HG03439 (cell line): ENCODE data around the gene CTBS.
A peak's percentile ranks its signal among the peaks of the same experiment; 100 is the strongest.
"Not testable (repeated sequence)": the region's sequence is repeated elsewhere in the genome, so short reads cannot be mapped to it uniquely, and the experiment has no call there.

Experiments
- ATAC-seq: cut with Tn5 transposase; IDR thresholded peaks from one replicate; pipeline ENCODE4 v1.9.1; 2021; ENCODE audit warnings: mild to moderate bottlenecking, moderate library complexity; ENCODE audit not compliant: unreplicated experiment

CTBS gene

GRCh38 chr1:84573967-84574842, at the start of gene CTBS:
CTBS (minus strand) TSS chr1:84574440; CDS start chr1:84574415, 25 bp downstream.
- ATAC-seq, result peak; percentile 88

DNA sequence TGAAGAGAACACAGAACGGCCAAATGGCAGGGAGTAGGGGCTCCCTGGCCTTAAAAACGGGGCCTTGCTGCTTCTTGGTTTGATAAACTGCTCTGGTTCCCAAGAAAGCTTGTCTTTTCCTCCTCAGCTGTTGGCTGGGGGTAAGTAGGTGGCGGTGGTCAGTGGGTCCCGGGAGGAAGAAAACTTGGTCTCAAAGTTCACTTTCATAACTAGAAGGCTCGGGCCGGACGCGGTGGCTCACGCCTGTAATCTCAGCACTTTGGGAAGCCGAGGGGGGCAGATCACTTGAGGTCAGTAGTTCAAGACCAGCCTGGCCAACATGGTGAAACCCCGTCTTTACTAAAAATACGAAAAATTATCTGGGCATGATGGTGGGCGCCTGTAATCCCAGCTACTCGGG, 47.3 kb upstream of the CTBS start:
- ATAC-seq, result no peak

DNA sequence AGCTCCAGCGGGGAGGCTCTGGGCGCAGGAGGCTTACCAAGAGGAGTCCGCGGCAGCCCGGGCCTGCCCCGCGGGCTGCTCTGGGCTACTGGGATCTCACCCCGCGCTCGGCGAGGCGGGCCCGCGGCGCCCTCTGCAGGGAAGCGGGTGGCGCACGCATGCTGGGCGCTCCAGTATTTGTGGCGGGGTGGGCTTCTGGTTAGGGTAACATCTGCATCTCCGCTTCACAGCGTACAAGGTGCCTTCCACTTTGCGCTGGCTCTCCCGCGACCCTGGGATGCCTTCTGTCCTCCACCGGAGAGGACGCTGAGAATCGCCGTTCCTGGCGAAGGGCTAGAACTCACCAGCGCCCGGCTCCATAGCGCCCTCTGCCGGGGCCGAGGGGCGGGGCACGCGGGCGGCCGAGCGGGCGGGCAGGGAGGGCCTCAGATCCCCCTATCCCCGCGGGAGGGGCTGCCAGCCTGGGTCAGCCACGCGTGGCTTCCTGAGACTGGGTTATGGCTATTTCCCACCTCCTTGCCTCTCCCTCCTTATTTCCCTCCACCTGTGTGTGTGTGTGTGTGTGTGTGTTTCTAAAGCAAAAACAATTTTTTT, 46.6 kb upstream of the CTBS start:
- ATAC-seq, result peak; percentile 97

DNA sequence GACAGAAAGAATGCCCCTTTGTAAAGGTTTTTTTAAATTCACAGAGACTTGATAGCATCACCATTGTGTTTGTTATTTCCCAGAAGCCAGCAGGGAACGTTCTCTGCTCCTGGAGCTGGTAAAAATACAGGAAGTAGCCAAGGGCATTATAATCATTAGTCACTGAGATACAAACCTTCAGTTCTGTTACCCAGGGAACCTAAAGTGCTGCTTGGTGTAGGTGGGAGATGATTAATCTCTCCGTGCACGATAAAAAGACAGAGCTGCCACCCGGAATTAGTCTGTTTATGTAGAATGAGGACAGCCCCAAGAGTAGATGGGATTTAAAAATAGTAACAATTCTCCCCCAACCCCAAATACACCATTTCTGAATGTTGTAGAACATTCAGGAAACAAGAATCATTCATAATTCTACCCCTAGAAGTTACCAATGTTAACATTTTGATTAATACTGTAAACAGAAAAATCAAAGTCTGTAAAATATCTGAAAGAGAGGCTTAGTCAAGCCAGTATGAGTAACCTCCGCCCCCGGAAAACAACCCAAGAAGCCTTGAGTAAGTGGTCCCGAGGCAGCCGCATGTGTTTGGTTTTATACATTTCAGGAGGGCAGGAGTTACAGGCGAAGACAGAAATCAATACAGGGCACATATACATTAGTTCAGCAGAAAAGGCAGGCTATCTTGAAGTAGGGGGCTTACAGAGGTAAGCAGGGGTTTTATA, 45.3 kb upstream of the CTBS start:
- ATAC-seq, result no peak

DNA sequence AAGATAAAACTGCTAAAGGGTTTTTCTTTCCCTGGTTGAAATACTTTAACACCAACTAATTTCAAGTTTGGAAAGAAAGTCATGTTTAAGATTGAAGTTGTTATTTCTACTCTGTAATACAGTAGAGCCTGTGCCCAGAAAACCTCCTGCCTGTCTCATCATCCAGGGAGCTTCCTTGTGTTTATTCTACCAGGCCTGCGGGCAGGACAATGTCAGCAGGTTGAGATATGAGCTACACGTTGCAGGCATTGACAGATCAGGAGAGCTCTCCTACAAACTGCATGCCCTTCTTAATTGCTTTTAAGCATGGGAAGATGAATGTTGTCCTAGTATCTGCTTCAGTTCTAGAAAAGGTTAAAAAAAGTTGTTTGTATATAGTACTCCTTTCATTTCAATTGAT, 43.1 kb upstream of the CTBS start:
- ATAC-seq, result no peak

- ATAC-seq, result no peak
Observed at GRCh38 chr1:84615790-84616189, 41.5 kb upstream of the CTBS start.

GRCh38 chr1:84613887-84614286, 39.6 kb upstream of the CTBS start:
- no peak for ATAC-seq

DNA sequence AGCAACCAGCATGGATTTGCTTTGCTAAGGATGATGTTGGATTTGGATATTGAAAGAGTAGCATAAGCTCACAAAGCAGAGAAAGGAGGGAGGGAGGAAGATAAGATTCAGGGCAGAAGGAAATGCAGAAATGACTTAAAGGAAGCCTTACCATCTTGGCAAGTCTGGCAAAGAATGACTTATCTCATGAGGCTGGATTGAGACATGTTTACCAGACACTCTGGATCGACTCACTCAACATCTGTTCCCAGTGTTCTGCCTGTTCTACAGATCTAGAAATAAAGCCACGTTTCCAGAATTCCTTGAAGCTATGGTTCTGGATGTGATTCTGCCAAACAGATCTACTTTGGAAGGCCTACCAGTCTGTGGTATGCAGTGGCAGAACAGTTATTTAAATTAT, 38.8 kb upstream of the CTBS start:
- ATAC-seq, result no peak

- no peak for ATAC-seq
Observed at GRCh38 chr1:84611796-84612195, 37.6 kb upstream of the CTBS start.

DNA sequence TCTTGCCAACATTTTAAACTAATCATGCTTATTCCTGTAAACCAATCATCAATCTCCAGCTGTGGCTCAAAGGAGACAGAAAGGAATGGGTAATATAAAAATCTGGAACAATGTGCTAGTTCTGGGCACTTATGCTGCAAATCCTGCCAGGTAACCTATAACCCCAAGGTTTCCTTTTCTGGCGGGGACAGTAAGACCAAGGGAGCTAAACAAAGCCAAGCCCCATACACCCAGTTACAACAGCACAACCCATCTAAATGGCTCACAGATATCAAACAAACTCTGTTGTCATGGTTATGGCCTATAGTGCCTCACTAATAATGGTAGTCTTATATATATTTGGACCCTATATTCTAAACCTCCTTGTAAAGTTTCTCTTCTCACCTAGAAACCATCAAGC, 36.9 kb upstream of the CTBS start:
- ATAC-seq, result no peak

DNA sequence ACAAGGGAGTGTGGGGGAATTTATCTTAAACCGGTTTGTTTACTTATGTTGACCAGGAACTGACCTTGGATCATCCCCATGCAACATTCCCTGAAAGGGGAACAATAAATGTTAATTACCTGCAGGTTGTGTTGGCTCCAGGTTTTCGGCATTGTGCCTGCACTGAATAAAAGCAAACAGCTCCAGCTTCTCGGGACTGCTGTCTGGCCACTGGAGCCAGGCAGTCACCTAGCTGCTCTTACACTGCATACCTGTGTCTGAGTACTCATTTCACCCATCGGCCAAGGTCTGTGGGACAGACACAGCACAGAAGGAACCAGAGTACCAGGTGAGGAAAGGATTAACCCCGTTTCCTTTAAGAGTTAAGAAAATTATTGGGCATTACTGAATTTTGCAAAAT, 32.7 kb upstream of the CTBS start:
- ATAC-seq, result no peak

- no peak for ATAC-seq
Observed at GRCh38 chr1:84605157-84605556, 30.9 kb upstream of the CTBS start.

GRCh38 chr1:84603941-84604830, 29.9 kb upstream of the CTBS start:
- ATAC-seq, result no peak

- no peak for ATAC-seq
Observed at GRCh38 chr1:84603223-84603622, 29.0 kb upstream of the CTBS start.

DNA sequence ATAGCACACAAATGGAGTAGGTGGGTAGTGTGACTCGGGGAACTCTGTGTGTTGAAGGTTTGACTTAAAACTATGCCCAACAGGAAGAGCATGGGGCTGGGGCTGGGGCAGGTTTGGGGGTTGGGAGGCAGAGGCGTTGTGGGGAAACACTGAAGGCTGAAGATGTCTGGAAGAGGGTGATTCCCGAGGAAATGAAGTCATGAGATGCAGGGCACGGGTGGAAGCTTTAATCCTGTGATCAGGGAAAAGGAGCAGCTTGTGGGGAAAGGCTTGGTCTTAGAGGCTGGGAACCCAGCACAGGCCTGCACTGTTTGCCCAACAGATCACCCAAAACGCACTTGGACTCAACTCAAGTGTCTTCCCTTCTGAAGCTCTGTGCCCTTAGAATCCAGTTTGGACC, 26.6 kb upstream of the CTBS start:
- ATAC-seq, result no peak

GRCh38 chr1:84598846-84599741, 24.9 kb upstream of the CTBS start:
- ATAC-seq, result peak; percentile 74

DNA sequence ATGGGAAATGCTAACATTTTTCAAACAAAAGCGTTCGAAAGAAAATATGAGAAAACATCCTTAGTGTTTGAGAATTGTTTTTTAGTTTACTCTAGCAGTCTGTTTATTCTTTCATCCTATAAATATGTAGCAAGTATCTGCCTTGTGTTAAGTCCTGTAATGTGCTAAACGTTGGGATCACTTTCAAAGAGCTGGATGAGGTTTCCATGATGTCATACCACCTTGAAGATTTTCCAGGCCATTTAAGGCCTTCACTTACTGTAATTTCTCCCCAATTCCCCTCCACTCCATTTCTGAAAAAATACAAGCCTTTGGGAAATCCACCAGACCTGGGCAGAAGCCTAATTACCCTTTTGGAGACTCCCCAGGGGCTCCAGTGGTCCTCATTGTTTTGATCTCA, 24.2 kb upstream of the CTBS start:
- ATAC-seq, result no peak

DNA sequence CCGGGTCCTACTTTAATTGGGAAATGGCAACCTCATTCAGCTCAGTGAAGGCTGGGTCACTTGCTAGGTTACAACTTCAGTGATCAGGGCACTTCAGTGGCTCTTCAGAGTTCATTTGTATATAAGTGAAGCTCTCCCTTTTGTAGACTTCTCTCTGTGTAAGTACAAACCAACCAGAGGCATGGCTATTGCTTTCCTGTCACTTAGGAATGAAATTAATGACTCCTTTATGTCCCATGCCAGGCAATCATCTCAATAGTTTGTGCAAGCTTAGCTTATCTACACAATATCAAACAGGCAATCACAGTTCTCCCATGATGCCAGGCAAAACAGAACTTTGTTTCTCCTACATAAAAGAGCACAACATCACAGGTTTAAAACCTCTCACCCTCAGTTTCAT, 22.8 kb upstream of the CTBS start:
- no peak for ATAC-seq

DNA sequence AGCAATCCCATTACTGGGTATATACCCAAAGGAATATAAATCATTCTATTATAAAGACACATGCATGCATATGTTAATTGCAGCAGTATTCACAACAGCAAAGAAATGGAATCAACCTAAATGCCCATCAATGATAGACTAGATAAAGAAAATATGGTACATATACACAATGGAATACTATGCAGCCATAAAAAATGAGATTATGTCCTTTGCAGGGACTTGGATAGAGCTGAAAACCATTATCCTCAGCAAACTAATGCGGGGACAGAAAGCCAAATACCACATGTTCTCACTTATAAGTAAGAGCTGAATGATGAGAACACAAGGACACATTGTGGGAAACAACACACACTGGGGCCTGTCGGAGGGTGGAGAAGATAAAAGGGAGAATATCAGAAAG, 20.7 kb upstream of the CTBS start:
- ATAC-seq, result not testable (repeated sequence)

DNA sequence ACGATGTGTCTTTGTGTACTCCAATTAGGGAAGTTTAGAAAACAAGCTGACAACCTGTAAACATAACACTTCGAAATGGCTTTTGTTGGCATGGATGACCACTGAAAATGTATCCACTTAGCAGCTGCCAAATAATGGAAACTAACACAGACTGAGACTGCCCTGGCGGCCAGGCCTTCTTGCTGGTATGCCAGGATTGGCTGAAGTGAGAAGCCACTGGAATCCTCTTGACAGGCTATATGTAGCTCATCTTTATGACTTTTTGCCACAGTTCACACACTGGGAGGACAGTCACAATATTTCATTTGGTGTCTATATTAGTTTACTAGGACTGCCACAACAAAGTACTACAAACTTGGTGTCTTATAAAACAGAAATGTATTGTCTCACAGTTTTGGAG, 12.9 kb upstream of the CTBS start:
- no peak for ATAC-seq
